Measurements from ENCODE around the gene CEL.
"Not testable (repeated sequence)": the region's sequence is repeated elsewhere in the genome, so short reads cannot be mapped to it uniquely, and the experiment has no call there.

CEL gene

DNA sequence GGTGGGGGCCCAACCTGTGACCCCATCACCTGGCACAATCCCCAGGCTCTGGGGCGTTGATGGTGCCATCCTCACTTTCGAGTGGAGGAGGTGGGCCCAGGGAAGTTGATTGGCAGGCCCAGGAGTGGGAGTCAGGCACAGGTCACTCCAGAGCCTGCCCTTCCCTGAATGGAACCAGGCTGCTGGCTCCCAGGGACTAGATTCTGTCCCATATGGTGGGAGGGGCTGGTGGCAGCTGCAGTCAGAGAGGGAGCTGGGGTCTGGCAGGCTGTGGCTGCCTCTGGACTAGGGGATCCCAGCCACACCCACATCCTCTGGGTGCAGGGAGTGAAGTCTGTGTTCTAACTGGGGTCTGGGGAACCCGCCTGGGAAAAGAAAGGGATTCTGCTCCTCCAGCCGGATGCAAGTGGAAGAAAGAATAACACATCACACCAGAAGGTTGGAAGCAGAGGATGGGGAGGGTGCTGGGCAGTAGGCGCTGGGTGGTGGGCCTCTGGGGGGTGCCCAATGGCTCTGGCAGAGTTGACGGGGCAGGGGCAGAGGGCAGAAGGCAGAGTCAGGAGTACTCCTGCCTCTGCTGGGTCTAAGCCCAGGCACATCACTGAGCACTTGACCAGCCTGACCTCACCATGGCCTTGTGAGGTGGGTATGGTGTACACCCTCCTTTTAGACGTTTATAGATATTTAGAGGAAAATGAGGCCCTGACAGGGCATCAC is 25.8 kb downstream of the CEL start:
- DNase-seq = no peak

DNA sequence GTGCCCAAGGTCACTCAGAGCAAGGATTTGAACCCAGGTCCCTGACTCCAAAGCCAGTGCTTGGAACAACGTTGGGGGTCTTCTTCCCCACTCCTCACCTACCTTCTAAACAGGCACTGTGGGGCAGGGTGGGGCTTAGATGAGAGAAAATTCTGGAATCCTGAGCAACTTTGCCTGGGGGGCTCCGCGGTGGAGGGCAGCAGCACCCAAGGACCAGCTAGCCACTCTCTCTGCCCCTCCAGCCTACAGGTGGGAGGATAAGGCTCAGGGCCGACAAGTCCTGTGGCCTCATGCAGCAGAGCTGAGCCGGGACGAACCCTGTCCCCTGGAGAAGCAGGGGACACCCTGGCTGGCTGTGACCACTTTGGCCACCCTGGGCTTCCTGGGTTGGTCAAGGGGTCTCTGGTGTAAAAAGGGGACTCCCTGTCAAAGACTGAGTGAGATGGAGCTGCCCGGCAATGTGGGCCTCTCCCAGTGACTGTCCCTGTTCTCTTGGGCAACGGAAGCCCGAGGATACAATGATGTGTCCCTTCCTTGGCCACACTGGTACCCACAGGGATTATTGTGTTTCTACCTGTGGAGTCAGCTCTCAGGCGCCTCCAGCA is 26.5 kb downstream of the CEL start:
- DNase-seq = no peak

DNA sequence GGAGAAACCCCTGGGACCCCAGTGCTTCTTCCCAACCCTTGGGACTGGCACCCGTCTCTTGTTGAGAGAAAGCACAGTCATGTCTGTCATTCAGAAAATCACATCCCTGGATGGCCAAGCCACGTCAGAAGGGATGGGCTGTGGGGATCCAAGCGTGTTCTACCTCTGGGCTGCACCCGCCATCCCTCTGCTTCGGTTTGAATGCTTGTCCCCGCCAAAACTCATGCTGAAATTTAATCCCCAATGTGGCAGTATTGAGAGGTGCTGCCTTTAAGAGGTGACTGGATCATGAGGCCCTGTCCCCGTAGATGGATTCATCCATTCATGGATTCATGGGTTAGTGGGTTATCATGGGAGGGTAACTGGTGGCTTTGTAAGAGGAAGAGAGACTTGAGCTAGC is 27.0 kb downstream of the CEL start:
- no peak for DNase-seq

DNA sequence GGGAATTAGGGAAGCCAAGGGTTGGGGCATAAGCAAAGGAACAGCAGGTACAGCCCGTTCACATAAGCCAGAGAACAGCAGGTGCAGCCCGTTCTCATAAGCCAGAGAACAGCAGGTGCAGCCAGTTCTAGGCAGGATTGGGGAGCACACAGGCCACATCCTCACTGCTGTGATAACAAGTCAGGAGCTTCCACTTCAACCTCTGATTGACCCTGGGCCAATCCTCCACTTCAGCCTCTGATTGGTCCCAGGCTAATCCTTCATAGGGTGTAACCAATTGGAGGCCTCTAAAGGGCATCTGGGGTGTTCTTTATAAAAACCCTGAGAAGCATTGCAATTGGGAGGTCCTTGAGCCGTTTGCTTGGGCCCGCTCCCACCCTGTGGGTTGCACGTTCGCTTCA is 27.5 kb downstream of the CEL start:
- DNase-seq = no peak

DNA sequence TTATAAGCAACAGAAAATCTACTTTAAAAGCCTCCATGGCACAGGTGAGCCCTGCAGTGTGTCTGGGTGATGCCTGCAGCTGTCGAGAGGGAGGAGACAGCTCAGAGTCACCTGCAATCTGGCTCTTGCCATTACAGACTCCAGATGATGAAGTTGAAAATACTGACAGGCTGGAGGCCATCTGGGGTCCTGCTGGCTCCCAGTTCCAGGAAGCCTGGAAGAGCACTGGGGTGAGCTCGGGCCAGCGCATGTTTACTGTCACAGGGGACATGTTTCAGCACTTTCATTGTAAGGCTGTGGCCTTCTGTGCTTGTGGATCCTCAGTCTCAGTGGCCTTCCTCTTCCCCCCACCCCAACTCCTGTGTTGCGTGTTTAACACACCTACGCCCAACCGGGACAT is 28.4 kb downstream of the CEL start:
- no peak for DNase-seq

DNA sequence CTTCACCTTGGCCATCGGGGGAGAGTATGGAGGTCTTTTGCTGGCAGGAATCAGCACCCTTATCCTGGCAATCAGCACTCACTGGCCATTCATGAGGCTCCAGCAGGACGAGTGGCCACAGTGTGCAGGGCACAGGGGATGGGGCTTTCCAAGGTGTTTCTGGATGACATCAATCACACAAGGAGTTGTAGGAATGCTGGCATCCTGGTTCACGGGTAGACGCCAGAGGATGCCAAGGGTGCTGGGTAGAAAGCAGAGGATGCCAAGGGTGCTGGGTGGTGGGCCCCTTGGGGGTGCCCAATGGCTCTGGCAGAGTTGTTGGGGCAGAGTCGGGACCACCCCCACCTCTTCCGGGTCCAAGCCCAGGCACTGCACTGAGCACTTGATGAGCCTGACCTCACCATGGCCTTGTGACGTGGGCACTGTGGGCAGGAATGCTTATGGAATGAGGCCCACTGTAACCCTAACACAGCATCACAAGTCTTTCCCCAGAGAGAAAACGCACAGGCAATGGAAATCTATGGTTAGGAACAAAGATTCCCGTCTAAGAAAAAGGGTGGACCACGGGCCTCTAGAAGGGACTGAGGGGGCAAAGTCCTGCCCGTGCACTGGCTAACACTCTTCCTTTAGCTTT is 29.1 kb downstream of the CEL start:
- no peak for DNase-seq

DNA sequence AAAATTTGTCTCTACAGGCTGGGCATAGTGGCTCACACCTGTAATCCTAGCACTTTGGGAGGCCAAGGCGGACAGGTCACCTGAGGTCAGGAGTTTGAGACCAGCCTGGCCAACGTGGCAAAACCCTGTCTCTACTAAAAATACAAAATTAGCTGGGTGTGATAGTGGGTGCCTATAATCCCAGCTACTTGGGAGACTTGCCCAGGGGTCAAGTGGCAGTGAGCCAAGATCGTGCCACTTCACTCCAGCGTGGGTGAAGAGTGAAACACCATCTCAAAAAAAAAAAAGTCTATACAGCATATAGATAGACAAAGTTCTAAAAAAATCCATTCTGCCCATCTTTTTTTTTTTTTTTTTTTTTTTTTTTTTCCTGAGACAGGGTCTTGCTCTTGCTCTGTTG is 32.6 kb downstream of the CEL start:
- not testable (repeated sequence) for DNase-seq

DNA sequence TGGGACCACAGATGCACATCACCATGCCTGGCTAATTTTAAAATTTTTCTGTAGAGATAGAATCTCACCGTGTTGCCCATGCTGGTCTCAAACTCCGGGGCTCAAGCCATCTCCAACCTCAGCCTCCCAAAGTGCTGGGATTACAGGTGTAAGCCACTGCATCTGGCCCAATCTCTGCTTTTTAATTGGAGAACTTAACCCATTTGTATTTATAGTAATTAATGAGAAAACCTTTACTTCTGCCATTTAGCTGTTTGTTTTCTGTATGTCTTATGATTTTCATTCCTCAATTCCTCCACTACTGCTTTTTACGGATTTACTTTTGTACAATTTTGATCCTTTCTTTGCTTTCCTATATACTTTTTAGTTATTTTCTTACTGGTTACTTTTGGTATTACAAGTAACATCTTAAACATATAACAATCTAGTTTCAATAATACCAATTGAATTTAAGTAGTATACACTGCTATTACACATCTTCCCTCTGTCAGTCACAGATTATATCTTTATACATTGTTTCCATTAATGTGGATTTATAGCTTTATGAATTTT is 33.1 kb downstream of the CEL start:
- DNase-seq = no peak

DNA sequence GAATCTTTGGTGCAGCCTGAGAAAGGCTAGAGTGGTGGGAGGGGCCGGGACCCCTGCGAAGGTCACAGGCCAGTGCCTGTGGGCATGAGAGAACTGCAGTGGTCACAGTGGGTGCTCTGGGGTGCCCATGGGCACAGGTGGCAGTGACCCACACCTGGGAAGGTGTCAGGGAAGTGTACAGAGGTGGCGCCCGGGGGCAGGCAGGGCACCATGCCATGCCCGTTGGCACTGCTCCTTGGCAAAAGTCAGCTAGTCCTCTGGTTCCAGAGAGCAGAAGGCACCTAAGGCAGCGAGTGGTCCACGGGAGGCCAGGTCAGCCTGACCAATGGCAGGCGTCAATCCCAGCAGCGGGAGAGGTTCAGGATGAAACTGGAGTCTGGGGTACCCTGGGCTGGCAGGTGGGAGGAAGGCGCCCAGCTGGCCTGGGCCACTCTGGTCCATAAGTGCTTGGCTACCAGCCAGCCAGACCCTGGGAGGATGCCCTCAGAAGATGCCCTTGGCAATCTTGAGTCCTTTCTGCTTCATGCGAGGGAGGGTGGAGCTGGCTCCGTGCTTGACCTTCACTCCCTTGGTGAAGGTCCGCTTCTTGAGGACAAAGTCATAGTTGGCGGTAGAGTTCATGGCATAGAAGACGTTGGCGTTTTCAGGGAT is 36.4 kb downstream of the CEL start:
- DNase-seq = no peak

DNA sequence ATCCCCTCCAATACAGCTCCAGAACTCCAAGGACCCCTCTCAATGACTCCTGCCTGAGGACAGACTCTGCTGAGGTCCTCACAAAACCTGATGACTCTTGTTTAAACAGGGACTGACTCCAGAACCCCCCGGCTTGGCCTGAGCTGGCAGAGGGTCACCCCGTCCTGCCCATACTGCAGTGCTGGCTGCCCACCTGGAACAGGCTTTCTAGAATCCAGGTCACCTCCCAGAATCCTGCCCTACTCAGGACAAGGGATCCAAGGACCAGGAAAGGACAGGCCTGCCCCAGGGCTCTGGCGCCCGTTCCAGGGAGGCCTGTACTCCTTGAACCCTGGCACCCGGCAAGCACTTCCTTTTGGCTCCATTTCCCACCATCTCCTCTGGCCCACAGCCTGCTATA is 37.1 kb downstream of the CEL start:
- no peak for DNase-seq

DNA sequence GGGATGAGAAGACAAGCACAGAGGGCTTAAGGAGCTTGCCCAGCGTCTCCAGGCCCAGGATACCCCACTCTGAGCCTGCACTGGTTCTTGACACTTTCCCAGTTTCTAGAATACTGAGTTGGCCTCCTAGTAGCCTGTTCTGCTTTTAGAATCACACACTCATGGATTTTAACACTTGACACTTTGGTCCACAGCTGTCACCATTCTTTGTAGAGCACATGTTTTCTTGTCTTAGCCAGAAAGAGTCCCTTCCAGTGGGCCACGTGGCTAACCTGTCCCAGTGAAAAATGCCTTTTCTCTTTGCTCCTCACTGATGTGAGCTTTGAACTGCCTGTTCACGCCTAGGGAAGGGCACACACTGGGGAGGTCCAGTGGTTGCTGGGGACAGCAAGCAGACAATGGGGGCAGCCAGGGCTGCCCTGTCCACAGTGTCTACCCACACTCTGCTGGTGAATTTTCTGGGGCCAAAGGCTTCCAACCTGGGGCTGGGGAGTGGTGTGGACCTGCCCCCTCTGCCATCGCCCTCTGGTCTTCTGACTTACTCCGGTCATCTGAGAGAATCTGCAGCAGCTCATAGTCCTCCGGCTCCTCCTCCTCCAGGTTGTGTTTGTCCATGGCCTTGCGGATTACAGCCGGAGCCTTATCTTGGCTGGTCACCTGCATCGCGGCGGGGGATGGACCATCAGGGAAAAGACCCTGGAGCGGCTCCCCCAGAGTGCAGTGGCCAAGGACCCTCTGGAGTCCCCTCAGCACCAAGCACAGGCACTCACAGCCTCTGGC is 38.1 kb downstream of the CEL start:
- DNase-seq = no peak

DNA sequence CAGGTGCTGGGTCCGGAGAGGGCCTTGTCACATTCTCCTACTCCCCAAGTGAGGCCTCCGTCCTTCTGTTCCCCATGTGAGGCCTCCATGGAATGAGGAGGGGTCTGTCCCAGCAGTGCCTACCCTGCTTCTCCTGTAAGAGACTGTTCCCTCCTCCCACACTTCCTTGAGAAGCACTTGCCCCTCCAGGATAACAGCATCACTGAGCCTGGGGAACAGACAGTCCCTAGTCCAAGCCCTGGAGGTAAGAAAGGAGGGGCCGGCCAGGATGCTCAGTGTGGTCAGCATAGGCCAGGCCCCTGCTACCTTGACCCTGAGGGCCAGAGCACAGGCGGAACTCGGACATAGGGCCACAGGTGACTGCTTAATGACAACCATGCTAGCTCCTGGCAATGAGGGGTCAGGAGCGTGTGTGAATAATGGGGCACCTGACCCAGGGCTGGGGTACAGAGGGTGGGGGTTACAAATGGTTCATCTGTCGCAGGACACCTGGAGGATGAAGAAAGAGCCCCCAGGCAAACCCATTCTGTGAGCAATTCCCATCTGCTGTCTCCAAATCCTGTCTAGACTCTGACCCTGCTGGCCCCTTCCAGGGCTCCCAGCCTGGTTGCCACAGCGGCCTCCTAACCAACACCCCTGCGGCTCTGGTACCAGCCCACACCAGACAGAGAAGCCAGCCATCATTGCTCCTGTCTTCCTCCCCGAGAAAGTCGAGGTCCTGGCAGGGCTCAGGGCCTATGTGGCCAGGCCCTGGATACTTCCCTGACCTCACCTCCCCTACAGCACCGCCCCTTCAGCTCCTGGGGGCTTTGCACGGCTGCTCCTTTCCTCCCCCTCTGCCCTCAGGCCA is 39.0 kb downstream of the CEL start:
- DNase-seq = no peak

DNA sequence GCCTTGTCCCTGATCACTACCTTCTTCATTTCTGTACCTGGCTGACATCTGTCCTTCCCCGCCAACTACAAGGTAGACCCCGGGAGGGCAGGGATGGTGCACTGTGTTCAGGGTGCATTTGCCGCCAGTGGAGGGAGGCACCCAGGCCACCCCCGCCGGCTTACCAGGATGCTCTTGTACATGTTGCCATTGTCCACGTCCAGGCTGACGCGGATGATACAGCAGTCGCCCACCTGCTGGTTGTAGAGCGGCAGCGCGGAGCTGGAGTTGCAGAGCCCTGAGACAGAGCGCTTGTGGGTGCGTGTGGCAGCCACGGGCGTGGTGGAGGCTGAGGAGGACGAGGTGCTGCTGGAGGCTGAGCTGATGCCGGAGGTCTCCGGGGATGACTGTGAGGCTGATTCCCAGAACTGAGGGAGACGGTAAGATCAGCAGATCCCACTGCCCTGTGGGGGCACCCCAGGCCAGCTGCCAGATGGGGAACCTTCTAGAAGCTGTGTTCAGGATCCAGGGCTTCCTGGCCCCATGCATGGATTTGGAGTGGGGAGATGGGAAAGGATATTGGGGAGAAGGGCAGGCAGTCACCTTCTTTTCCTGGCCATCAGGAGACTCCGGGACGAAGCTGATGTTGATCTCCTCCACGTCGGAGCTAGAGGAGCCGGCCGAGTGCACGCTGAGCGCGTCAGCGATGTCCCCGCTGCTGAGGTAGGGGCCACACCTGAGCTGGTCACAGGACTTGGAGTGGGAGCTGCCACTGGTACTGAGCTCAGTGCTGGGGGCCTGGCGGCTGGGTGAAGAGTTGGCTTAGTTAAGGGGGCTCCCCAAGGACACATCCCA is 39.8 kb downstream of the CEL start:
- DNase-seq = no peak

DNA sequence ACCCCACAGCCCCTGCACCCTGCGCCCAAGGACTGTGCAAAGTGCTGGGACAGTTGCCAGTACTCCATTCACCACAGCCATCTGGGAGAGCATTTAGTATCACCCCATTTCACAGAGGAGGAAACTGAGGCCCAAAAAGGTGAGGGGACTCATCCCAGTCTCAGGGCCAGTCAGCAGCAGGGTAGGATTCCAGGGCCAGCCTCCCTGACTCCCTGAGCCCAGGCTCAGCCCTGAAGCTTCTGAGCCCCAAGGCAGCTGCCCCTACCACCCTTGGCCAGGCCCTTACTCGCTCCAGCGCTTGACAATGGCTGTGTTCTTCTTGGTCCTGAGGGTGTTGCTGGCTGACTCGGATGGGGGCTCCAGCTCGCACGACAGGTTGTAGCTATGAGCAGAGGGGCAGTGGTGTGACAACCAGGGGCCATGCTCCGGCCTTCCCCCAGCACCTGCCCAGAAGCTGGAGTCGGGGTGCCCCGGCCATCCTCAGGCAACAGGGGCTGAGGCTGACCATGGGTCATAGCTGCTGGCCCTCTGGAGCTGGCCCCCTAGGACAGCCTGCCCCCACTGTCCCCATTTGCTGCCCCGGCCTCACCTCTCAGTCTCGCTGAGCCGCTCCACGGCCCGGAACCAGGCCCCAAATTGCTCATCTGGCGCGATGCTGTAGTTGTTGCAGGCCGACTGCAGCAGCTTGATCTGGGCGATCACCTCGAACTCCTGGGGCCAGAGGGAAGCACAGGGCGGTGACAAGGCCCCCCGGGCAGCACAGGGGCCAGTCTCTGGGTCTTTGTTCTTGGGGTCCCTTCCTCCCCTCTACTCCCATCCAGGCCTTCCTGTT is 40.6 kb downstream of the CEL start:
- DNase-seq = no peak

DNA sequence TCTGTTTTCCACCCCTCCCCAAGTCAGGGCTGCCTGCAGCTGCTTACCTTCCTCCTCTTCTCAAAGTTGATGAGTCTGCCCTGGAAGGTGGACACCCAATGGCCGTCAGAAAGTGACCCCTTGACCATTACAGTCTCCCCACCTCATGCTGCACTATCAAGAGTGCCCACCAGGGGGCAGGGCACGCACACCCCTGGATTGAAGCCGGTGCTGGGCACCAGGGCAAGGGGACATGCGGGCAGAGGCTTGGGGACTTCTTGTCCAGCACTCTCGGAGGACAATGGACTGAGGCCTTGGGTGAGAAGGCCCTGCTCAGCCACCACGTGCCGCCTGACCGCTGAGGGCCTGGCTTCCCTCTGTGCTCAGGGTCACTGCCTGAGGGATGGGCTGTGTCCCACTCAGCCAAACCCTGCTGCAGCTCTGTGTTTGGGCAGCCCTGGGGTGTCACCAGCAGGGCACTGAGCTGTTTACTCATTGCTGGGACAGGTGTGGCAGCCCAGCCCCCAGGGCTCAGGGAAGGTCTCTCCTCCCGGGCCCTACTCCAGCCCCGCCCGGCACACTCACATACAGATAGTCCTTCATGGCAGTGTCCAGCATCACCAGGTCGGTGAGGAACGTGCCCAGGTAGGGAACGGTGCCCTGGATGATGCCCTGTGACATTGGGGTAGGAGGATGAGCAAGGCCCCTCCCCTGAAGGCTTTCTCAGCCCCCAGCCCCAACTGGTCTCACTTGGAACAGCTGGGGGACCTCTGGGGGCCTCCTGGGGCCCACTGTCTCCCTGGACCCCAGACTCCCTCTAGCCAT is 41.6 kb downstream of the CEL start:
- DNase-seq = peak; percentile 33

DNA sequence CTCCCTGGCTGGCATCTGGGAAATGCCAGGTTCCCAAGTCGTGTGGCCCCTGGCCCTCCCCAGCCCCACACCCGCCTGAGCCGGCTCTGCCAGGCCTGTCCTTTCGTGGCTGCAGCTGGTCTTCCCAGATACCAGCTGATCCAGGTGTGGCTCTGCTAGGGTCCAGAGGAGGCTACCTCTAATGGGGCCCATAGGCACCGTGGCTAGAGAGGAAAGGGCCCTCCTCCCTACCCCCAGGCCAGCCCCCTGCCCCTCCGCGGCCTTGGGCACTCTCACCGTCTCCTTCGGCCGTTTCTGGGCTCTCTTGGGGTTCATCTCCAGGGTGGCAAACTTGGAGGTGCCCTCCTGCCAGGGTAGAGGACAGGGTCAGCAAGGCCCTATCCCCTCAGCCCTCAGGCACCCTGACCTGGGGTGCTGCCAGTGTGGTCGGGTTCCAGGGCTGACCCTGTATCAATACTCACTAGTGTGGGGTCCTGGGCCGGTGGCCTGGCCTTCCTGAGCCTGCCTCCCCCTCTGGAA is 42.3 kb downstream of the CEL start:
- DNase-seq = no peak

DNA sequence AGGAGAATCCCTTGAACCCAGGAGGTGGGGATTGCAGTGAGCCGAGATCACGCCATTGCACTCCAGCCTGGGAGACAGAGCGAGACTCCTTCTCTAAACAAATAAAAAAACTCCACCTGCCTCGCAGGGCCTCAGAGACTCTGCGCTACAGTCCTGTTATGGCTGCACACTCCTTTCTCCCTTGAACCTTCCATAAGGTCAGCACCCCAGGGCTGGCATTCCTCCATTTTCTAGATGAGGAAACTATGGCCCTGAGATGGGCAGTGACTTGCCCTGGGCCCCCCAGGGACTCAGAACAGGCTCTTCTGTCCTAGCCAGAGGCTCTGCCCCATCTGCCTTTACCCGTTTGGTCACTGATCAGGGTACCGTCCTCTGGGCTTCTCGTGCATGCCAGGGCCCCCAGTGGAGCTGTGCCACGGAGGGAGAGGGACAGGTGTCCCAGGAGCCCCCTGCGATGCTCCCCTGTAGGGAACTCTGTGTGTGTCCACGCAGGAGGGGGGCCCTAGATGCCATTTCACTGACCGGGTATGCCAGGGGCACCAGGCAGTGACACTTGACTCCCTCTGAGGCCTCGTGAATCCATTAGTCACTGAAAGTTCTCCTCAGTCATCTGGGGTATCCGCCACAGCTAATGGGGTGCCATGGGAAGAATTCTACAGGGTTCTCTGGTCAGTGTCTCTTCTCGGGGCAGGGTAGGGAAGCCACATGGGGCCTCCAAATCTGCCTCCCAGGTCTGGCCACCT is 43.1 kb downstream of the CEL start:
- DNase-seq = no peak

DNA sequence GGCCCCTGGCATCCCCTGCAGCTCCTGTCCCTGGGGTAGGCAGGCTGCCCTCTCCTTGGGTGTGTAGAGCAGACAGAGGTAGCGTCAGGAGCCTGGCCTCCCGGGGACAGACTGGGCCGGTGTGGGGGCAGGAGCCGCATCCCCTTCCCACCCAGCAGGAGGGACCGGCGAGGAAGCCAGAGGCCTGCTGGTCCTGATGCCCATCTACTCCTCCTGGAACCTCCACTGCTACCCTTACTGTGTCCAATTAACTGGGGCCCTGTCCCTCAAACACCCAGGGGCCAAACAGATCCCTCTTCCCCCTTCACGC is 43.6 kb downstream of the CEL start:
- no peak for DNase-seq

Data from activated effector memory CD4-positive, alpha-beta T cell treated with Interleukin-2 at 50 U/mL for 16 hours (primary cell).